NCI-H82 (cell line): ENCODE data around the gene KRT36.

Source experiments
- DNase-seq: peaks from one replicate; lab custom pipeline; 2025; lab: John Stamatoyannopoulos, UW

Gene KRT36

DNA sequence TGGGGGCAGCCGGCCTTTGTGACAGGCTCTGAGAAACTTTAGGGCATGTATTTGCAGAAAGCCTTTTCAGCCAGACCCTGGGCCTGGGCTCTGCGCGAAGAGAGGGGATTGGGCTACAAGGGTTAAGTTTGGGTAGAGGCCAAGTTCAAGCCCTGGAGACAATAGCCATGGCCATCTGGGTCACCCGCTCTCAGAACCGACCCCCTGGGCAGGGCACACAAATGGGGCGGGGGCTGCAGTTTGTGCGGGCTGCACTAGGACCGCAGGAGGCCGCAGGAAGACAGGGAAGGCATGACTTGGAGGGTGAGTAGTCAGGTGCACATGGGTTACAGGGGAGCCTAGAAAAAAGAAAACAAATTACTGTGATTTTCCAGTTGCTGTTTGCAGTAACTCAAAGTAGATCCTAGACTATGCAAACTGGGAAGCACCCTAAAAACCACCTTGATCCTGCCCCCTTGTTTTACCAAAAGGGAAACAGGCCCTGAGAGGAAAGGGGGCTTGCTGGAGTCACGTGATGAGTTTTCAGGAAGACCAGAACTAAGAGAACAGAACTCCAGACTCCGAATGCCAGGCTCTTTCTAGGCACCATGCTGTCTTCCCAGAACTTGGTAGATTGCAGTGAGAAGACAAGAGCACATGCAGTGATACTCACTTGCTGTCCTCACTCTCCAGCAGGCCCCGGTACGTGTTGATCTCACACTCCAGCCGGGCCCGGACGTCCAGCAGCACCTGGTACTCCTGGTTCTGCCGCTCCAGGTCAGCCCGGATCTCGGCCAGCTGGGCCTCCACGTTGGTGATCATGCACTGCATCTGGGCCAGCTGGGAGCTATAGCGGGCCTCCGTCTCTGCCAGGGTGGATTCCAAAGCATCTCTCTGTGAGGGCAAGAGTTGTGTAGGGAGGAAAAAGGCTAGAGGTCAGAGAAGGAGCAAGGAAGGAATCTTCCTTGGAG, 12.6 kb downstream of the KRT36 start:
- no peak for DNase-seq

- DNase-seq, result no peak
Observed at GRCh38 chr17:41475421-41475820, 14.3 kb downstream of the KRT36 start.

DNA sequence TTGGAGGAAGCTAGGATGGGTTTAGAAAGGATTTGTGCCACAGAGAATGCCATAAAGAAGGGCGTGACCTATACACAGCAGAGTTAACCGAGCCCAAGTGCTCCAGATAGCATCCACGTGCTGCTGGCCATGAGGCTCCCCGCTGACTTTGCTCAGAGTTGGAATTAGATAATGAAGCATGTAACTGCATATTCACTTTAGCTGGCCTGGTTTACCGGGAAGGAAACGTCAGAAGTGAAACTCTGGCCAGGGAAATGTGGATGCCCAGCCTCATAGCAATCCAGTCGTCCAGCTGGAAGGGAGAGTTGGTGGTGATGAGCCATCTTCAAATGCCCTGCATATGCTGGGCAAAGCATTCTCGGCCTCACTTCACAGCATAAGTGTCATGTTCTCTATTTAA, 14.8 kb downstream of the KRT36 start:
- no peak for DNase-seq

DNA sequence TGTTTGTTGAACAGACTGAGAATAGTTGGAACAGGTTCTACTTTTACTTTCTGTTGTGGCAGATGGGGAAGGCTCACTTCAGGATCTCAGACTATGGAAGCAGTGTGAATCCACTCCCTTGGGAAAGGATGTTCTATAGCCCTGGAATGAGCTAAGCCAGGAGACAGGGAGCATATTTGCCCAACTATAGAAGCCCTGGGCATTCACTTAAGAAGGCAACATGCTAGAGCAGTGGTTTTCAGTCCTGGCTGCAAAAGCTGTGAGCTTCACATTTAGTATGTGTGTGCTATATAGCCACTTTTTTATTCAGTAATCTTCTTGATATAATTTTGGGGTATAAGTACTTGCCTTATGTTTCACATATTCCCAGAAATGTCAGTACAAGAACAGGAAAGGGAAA, 21.4 kb downstream of the KRT36 start:
- DNase-seq, result no peak

DNA sequence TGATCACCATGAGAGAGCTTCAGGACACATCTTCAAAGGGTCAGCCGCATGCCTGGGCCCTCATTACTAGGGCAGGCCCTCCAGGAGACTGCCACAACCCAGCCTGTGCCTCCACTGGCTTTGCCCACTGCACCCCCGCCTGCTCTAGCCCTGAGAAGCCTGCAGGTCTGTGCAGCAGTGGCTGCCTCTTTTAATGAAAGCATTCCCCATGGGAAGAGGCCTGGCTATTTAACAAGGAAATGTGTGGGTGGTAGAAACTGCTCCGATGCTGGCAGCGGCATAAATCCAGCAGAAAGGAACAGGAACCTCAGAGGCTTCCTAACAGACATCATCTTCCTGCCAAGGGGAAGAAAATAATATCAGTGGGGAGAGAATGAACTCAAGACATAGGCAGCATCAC, 22.1 kb downstream of the KRT36 start:
- no peak for DNase-seq

DNA sequence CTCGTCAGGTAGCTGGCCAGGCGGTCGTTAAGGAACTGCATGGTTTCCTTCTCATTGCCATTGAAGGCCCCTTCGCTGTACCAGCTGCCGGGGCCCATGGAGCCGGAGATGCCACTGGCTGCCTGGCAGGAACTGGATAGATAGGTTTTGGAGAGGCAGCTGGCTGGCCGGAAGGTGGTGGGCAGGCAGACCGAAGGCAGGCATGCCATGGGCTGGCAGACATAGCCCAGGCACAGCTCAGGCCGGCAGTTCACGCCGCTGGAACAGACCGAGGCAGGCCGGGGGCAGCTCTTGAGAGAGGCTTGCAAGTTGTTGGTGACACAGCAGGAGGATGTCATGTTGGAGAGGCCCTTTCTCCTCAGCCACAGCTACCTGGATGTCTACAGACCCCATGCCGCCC, 22.7 kb downstream of the KRT36 start, which contains the start of gene KRT32:
Gene KRT32, minus strand, starts transcription at position 399 of the 400 bp plus-strand sequence. Its CDS starts 61 bp downstream, at position 338.
- DNase-seq, result no peak

DNA sequence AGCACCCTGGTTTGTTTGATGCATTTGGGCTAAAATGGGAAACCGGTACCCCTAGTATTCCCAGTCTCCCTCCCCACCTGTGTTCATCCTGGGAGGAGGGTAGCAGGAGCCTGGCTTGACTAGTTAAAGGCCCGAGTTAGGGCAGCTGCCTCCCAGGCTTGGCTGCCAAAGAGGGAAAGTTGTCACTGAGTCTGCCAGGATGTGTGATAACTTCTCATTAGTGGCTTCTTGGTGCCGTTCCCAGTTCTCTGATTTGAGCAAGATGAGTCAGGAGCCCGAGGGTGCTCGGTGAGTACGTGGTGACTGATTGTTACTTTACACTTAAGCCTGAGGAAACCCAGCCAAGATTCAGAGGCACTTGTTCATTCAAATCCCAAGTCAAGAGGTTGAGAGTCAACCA, 25.0 kb downstream of the KRT36 start:
- DNase-seq, result no peak

GRCh38 chr17:41464173-41464572, 25.5 kb downstream of the KRT36 start:
- DNase-seq, result no peak

DNA sequence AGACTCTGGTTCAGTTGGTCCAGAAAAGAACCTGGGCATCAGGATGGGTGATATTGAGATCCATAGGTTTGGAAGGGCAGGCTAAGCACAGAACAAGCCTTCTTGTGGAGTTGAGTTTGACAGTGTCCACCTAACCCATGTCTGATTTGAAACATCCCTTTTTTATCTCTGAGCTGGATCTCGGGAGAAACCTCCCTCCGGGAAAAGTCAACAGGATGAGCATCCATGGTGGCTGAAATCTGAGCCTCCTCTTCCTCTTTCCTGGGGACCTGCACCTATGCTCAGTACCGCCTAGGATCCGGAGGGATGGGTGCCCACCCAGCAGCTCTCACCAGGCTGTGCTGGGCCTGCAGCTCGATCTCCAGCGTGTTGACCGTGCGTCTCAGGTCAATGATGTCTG, 26.0 kb downstream of the KRT36 start:
- DNase-seq, result no peak

DNA sequence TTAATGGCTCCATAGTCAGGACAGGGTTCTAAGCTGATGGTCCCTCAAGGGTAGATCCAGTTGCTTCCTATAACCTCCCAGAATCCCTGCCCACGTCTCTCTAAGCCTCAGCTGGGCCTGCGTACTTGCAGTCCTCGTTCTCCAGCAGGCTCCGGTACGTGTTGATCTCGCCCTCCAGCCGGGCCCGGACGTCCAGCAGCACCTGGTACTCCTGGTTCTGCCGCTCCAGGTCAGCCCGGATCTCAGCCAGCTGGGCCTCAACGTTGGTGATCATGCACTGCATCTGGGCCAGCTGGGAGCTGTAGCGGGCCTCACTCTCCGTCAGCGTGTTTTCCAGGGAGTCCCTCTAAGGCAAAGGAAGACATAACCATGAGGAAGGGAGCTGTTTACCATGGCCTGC, 27.0 kb downstream of the KRT36 start:
- DNase-seq, result no peak

- no peak for DNase-seq
Observed at GRCh38 chr17:41457676-41458075, 32.0 kb downstream of the KRT36 start.

GRCh38 chr17:41456204-41456603, 33.5 kb downstream of the KRT36 start:
- no peak for DNase-seq

DNA sequence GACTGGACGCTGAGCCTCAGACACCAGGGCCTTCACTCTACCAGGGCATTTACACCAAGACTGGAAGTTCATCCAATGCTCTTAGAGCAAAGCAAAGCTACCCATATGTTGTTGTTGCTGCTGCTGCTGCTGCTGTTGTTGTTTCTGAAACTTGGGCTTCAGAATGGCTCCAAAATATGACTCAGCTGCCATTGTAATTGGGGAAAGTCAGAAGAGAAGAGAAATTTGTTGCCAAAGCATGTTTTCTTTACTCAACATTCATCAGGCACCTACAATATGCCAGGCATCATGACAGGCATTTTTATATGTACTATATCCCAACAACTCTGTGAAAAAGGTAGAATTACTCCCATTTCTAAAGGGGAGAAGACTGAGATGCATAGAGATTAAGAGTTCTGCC, 34.5 kb downstream of the KRT36 start:
- DNase-seq, result no peak

DNA sequence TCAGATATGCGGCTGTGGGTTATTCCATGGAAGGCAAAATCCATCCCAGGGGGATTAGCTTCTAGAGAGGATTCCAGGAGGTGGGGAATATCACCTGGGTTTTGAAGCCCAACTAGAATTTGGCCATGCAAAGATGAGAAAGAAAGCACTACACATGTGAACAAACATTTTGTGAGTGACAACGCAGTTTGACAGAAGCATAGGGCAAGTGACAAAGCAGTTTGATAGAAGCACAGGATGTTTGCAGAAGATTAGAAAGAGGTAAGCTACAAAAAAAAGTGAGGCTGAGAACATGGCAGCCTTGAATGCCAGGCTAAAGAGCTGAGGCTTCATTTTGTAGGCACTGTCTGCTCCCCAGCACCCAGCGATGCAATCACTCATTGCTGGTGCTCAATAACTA, 36.6 kb downstream of the KRT36 start:
- no peak for DNase-seq

DNA sequence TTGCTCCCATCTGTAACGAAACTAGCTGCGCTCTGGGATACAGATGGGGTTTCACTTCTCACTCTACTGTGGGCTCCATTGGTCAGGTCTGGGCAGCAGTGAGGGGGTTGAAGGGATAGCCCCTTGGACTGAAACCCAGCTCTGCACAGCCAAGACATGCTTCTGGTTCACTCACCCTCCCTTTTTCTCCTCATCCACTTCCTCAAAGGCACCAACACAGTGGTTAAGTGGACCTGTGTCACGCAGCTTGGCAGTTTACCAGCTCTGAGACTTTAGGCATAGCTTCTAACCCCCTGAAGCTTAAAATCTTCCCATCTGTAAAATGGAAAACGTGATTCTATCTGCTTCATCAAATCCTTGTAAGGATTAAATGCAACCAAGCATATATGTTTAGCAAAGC, 37.4 kb downstream of the KRT36 start:
- no peak for DNase-seq

- no peak for DNase-seq
Observed at GRCh38 chr17:41451154-41451728, 38.5 kb downstream of the KRT36 start.

GRCh38 chr17:41449008-41449407, 40.7 kb downstream of the KRT36 start:
- no peak for DNase-seq

GRCh38 chr17:41448506-41448905, 41.2 kb downstream of the KRT36 start:
- DNase-seq, result no peak

GRCh38 chr17:41446806-41447205, 42.9 kb downstream of the KRT36 start:
- DNase-seq, result no peak

DNA sequence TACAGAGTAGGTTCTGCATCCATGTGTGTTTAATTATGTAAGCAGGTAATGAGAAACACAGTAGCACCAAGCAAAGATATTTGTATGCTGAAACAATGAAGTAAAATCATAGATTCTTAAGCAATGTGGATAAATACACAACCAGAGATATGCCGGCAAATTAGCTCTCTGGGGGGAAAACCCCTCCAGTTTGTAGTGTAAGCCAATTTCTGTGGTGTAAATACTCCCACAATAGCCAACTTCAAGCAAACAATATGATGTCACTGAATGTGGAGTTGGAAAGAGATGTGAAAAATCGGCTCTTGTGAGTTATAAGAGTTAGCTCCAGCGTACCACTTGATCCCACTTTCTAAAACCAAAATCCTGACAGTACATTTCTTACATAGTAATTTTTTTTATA, 45.1 kb downstream of the KRT36 start:
- no peak for DNase-seq

DNA sequence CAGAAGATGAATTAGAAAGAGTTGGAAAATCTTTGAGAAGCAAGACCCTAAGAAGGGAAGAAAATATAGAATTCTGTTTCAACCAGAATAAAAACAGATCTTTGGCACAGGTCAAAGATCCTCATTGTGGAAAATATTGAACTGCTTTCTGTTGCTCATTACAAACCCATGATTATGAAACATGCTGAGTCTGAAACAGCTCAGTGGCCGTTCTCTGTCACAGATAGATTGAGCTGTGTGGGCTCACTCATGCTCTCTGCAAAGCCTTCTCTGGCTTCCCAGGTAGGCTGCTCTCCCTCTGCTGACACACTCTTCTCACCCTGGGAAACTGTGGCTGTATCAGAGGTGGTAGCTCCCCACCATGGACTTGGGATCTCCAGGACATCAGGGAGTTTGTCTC, 45.5 kb downstream of the KRT36 start:
- no peak for DNase-seq

DNA sequence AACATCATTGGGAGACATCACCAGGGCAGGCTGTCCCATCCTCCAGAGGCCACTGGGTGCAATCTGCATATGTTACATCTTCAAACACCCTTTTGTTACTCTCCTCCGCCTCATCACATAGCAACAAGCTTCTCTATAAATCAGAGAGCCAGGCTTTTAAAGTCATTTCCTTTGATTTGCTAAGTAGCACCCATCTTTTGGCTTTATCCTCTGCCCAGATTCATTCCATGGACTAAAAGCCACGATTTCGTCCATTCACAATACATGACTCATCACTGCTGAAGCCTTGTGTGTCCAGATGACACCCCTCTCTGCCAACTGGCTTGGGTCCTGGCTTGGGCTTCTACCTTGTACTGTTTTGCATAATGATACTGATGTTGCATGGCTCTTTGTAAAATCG, 47.0 kb downstream of the KRT36 start:
- DNase-seq, result no peak

DNA sequence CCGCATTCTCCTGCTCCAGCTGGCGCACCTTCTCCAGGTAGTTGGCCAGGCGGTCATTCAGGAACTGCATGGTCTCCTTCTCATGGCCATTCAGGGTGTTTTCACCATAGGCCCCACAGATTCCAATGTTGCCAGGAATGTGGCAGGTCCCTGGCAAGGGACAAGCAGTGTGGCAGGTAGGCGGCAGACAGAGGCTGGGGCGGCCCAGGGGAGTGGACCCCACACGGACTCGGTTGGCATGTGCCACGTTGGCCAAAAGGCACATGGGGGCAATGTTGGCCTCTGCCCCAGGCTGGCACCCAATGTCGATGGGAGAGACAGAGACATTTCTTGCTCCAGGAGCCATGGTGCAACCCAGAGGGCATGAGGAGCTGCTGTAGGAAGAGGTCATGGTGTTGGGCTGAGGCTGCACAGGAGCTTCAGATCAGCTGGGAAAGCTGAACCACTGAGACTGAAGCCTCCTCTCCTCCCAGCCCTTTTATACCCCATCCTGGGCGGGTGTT, 49.1 kb downstream of the KRT36 start, which contains the start of gene KRT38:
Gene KRT38, minus strand, starts transcription at position 453 of the 503 bp plus-strand sequence. Its CDS starts 62 bp downstream, at position 391.
- DNase-seq, result no peak
